Panc1 (cell line): ENCODE results near the gene TTLL5. TPM values are rescaled to one million over a fixed set of nuclear protein-coding genes. Genes with fewer than 3 reads are reported as not detected.

Experiments
- ATAC-seq: fragments of 200-7000 bp; cut with Tn5 transposase; 2 replicates; pipeline ENCODE4 v1.9.1; 2020; ENCODE audit warnings: mild to moderate bottlenecking, moderate library complexity
- BruUV-seq: library from RNA; stranded (reverse); fragments of 400-500 nt; replicated peaks from 2 replicates; lab custom pipeline; 2021; lab: Mats Ljungman, UMichigan
- CTCF ChIA-PET: fragments of 300-600 bp; sonication (Branson Sonifier 250); formaldehyde crosslinking; loops from one replicate; lab custom pipeline; 2022; ENCODE audit warnings: antibody characterized with exemption; lab: Charles Lee
- POLR2A ChIA-PET: fragments of 300-600 bp; sonication (Branson Sonifier 250); formaldehyde crosslinking; loops from one replicate; lab custom pipeline; 2022; ENCODE audit warnings: antibody characterized with exemption; lab: Charles Lee
- DNase-seq: peaks from one replicate; pipeline ENCODE4 v3.0.0-alpha.2; 2010; ENCODE audit warnings: low read depth, low spot score
- H3K27ac ChIP-seq: 2 replicates; pipeline ENCODE4 v1.5.1; 2011; ENCODE audit warnings: mild to moderate bottlenecking, low read length, inconsistent platforms
- H3K27me3 ChIP-seq: fragments of 200-500 bp; sonication (Bioruptor generic); 2 replicates; pipeline ENCODE4 v1.6.0; 2014; ENCODE audit warnings: low read length, inconsistent platforms; ENCODE audit not compliant: control insufficient read depth, insufficient read depth
- H3K36me3 ChIP-seq: fragments of 200-500 bp; sonication (Bioruptor generic); 2 replicates; pipeline ENCODE4 v1.5.1; 2014; ENCODE audit warnings: inconsistent platforms, mild to moderate bottlenecking, low read length, moderate library complexity; ENCODE audit not compliant: control insufficient read depth, insufficient read depth
- H3K4me1 ChIP-seq: 2 replicates; pipeline ENCODE4 v1.5.1; 2011; ENCODE audit warnings: inconsistent platforms, mild to moderate bottlenecking, low read length, moderate library complexity; ENCODE audit not compliant: control insufficient read depth, insufficient read depth
- H3K4me3 ChIP-seq, 2 experiments: 2 replicates each; pipeline ENCODE4 v1.5.1; 2011 to 2012; ENCODE audit warnings: low read depth in 2 of 2, low read length in 2 of 2, mild to moderate bottlenecking in 2 of 2, inconsistent platforms in 1 of 2, moderate library complexity in 1 of 2
- H3K9me3 ChIP-seq: fragments of 200-500 bp; sonication (Bioruptor generic); 2 replicates; pipeline ENCODE4 v1.5.1; 2014; ENCODE audit warnings: low read depth, mild to moderate bottlenecking, inconsistent platforms, low read length, moderate library complexity; ENCODE audit not compliant: control insufficient read depth, insufficient read depth
- POLR2AphosphoS5 ChIP-seq: IDR thresholded peaks from 2 replicates; pipeline ENCODE4 v1.6.1; 2012; ENCODE audit warnings: mild to moderate bottlenecking, low read depth, low read length, moderate library complexity
- SIN3A ChIP-seq: IDR thresholded peaks from 2 replicates; pipeline ENCODE4 v1.6.1; 2012; ENCODE audit warnings: low read depth, mild to moderate bottlenecking, low read length, moderate library complexity, borderline replicate concordance; ENCODE audit not compliant: insufficient read depth
- TCF7L2 ChIP-seq: IDR thresholded peaks from 2 replicates; pipeline ENCODE4 v1.6.1; 2011; ENCODE audit warnings: mild to moderate bottlenecking, low read depth, low read length, inconsistent platforms
- in situ Hi-C: cut with HindIII; loops from 2 replicates; pipeline ENCODE4 v1.10.0; 2016; ENCODE audit warnings: low sequenced_read_pairs, low pct_unique_long_range_greater_than_20kb
- intact Hi-C: fragments of 100-400 bp; cut with micrococcal nuclease; formaldehyde crosslinking; loops from one replicate; pipeline ENCODE4 v1.10.0; 2022; ENCODE audit not compliant: unreplicated experiment
- total RNA-seq: library from RNA; stranded (reverse); gene quantifications from one replicate; pipeline ENCODE4 v1.2.1, GENCODE V29; 2021; ENCODE audit not compliant: unreplicated experiment
- TF ChIP-seq, protein P1 (sequence below): fragments of 450-650 bp; IDR thresholded peaks from 2 replicates; pipeline ENCODE4 v1.5.1; 2017; ENCODE audit warnings: mild to moderate bottlenecking
- TF ChIP-seq, protein P2 (sequence below), 2 experiments: IDR thresholded peaks; 2 replicates each; pipeline ENCODE4 v1.6.1; 2011 to 2012; ENCODE audit warnings: low read depth in 2 of 2, control low read depth in 1 of 2, low read length in 1 of 2, mild to moderate bottlenecking in 1 of 2, moderate library complexity in 1 of 2; ENCODE audit not compliant: insufficient read depth in 1 of 2

The TTLL5 gene
- total RNA-seq, 1 experiment from 2014 or later: 23.5 TPM

DNA sequence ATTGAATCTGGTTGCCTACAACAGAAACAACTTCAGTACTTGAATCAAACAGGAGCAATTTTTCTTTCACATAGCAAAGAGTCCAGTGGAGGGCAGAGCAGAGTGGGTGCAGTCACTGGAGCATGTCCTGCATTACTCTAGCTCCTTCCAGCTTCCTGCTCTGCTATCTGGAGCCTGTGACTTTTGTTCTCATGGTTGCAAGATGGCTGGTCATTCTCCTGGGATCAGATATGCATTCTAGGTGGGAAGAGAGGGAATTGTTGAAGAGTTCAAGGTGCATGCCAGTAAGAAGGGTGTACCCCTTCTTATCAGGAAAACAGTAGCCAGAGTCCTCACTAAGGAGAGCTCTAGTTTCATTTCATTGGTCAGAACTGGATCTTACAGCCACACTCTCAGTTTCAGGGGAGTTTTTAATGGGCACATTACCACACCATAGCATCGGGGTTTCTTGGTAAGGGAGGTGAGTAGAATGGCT lies 332.6 kb downstream of the TTLL5 start:
- ATAC-seq (no peak), DNase-seq (no peak)
- no peak overlapping the region for H3K27ac ChIP-seq
- no peaks in the 10 kb centered on the region for H3K27me3 ChIP-seq
- CTCF ChIA-PET: no interaction called here
- no peak overlapping the region for H3K4me3 ChIP-seq
- H3K9me3 ChIP-seq: no peaks in the 10 kb centered on the region
- intact Hi-C loops: no loop called here
- POLR2A ChIA-PET: interaction anchor here (0.7 kb wide), 1 partner anchor 162 kb away, joined by 4 read pairs; no protein-coding TSS in a partner anchor
- no TSS peak for BruUV-seq
- TF ChIP-seq TCF7L2 (no peak), SIN3A (no peak), POLR2AphosphoS5 (no peak)
- TF ChIP-seq, protein P1, sequence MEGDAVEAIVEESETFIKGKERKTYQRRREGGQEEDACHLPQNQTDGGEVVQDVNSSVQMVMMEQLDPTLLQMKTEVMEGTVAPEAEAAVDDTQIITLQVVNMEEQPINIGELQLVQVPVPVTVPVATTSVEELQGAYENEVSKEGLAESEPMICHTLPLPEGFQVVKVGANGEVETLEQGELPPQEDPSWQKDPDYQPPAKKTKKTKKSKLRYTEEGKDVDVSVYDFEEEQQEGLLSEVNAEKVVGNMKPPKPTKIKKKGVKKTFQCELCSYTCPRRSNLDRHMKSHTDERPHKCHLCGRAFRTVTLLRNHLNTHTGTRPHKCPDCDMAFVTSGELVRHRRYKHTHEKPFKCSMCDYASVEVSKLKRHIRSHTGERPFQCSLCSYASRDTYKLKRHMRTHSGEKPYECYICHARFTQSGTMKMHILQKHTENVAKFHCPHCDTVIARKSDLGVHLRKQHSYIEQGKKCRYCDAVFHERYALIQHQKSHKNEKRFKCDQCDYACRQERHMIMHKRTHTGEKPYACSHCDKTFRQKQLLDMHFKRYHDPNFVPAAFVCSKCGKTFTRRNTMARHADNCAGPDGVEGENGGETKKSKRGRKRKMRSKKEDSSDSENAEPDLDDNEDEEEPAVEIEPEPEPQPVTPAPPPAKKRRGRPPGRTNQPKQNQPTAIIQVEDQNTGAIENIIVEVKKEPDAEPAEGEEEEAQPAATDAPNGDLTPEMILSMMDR: peak; percentile 4; the same call in 1 of the 2 replicates
- TF ChIP-seq, protein P2, sequence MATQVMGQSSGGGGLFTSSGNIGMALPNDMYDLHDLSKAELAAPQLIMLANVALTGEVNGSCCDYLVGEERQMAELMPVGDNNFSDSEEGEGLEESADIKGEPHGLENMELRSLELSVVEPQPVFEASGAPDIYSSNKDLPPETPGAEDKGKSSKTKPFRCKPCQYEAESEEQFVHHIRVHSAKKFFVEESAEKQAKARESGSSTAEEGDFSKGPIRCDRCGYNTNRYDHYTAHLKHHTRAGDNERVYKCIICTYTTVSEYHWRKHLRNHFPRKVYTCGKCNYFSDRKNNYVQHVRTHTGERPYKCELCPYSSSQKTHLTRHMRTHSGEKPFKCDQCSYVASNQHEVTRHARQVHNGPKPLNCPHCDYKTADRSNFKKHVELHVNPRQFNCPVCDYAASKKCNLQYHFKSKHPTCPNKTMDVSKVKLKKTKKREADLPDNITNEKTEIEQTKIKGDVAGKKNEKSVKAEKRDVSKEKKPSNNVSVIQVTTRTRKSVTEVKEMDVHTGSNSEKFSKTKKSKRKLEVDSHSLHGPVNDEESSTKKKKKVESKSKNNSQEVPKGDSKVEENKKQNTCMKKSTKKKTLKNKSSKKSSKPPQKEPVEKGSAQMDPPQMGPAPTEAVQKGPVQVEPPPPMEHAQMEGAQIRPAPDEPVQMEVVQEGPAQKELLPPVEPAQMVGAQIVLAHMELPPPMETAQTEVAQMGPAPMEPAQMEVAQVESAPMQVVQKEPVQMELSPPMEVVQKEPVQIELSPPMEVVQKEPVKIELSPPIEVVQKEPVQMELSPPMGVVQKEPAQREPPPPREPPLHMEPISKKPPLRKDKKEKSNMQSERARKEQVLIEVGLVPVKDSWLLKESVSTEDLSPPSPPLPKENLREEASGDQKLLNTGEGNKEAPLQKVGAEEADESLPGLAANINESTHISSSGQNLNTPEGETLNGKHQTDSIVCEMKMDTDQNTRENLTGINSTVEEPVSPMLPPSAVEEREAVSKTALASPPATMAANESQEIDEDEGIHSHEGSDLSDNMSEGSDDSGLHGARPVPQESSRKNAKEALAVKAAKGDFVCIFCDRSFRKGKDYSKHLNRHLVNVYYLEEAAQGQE (IDR thresholded peaks at IDR 0.05; ENCODE audit: insufficient read depth in 1 of 2, low read depth in 2 of 2, low read length in 1 of 2): no peak
- no peaks in the 10 kb centered on the region for H3K36me3 ChIP-seq
- in situ Hi-C loops: no loop called here
- H3K4me1 ChIP-seq: no peaks in the 10 kb centered on the region

DNA sequence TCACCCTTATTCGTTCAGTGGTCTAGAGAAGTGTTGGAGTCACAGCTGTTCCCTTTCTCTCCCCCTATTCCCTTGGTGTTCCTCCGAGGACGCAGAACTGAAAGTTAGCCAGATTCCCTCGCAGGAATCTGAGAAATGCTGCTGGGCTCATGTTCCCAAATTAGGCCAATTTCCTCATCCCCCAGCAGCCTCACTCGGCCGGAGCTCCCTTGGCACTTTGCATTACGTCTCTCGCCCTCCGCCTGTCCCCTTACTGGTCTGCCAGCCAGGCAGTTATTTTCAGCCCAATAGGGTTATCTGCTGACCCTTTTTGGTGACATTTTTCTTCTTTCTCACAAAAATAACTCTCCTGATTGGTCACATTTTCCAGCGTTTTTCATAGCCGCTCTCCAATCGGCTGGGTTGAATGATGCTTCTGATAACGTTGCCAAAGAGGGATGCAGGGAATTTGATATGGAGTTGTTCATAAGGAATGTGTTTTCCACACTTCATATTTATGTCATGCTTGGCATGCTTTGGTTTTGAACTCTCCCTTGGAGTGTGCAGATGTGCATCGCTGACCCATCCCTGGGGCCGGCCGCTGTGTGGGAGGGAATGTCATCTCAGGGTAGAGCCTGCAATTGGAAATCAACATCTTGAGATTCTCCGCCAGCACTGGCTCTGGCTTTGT lies 334.5 kb downstream of the TTLL5 start:
- no peaks in the 10 kb centered on the region for H3K9me3 ChIP-seq
- in situ Hi-C loops: no loop called here
- no peaks in the 10 kb centered on the region for H3K4me1 ChIP-seq
- CTCF ChIA-PET: no interaction called here
- H3K27ac ChIP-seq: no peak overlapping the region
- intact Hi-C loops: no loop called here
- TF ChIP-seq TCF7L2: no peak
- TF ChIP-seq POLR2AphosphoS5: no peak
- no peak for TF ChIP-seq SIN3A
- TF ChIP-seq, protein P1: no peak
- TF ChIP-seq, protein P2 (IDR thresholded peaks at IDR 0.05; ENCODE audit: insufficient read depth in 1 of 2, low read depth in 2 of 2, low read length in 1 of 2): no peak
- no peak for DNase-seq
- ATAC-seq: no peak
- H3K4me3 ChIP-seq: no peak overlapping the region
- H3K27me3 ChIP-seq: no peaks in the 10 kb centered on the region
- no peaks in the 10 kb centered on the region for H3K36me3 ChIP-seq
- POLR2A ChIA-PET: no interaction called here
- no TSS peak for BruUV-seq
